ENCODE data around the gene ST3GAL2.
"Not testable (repeated sequence)": the region's sequence is repeated elsewhere in the genome, so short reads cannot be mapped to it uniquely, and the experiment has no call there.

Gene ST3GAL2

DNA sequence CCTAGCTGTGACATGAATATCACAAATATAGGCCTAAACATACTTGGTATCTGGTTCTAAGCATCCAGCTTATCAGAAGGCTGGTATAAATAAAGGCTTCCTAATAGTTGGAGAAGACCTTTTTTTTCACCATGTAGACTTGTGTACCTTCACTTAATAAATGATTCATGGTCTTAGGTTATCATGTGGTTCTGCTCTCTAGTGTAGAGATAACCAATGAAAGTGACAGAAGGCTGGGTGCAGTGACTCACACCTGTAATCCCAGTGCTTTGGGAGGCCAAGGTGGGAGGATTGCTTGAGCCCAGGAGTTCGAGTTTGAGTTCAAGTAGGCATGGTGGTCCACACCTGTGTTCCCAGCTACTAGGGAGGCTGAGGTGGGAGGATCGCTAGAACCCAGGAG lies 89.1 kb downstream of the ST3GAL2 start:
- no peak for DNase-seq (ENCODE audit: low read depth, low spot score)

GRCh38 chr16:70348991-70349390 lies 89.9 kb downstream of the ST3GAL2 start:
- Histone ChIP-seq H3K9me3 (ENCODE audit: insufficient read depth, low read length) (no peaks in the 10 kb centered on the region), H3K27me3 (ENCODE audit: insufficient read depth, insufficient read length) (no peaks in the 10 kb centered on the region), H3K4me1 (ENCODE audit: insufficient read depth, insufficient read length) (no peaks in the 10 kb centered on the region), H3K9ac (ENCODE audit: insufficient read length, low read depth) (no peak overlapping the region), H3K4me3 (ENCODE audit: insufficient read length, low read depth) (no peak overlapping the region), H3K36me3 (ENCODE audit: insufficient read depth, insufficient read length, low read length) (peaks cover 61% of the 10 kb centered on the region)
- TF ChIP-seq YY1 (IDR thresholded peaks at IDR 0.05; ENCODE audit: insufficient read depth, insufficient read length) (no peak), ZNF274 (IDR thresholded peaks at IDR 0.05; ENCODE audit: low read depth, low read length) (no peak), SUZ12 (IDR thresholded peaks at IDR 0.05; ENCODE audit: extremely low read depth, insufficient read depth, insufficient read length) (no peak)
- DNase-seq (ENCODE audit: low read depth, low spot score), result no peak

More for the DNA sequence above, 89.1 kb downstream of the ST3GAL2 start:
- Histone ChIP-seq H3K4me1 (ENCODE audit: insufficient read depth, insufficient read length) (no peaks in the 10 kb centered on the region), H3K9ac (ENCODE audit: insufficient read length, low read depth) (no peak overlapping the region), H3K9me3 (ENCODE audit: insufficient read depth, low read length) (no peaks in the 10 kb centered on the region), H3K4me3 (ENCODE audit: insufficient read length, low read depth) (no peak overlapping the region), H3K36me3 (ENCODE audit: insufficient read depth, insufficient read length, low read length) (peaks cover 63% of the 10 kb centered on the region), H3K27me3 (ENCODE audit: insufficient read depth, insufficient read length) (no peaks in the 10 kb centered on the region)
- TF ChIP-seq ZNF274 (IDR thresholded peaks at IDR 0.05; ENCODE audit: low read depth, low read length) (no peak), SUZ12 (IDR thresholded peaks at IDR 0.05; ENCODE audit: extremely low read depth, insufficient read depth, insufficient read length) (no peak), YY1 (IDR thresholded peaks at IDR 0.05; ENCODE audit: insufficient read depth, insufficient read length) (no peak)

- peak overlapping the region; percentile 97 for H3K4me3 ChIP-seq (ENCODE audit: insufficient read length, low read depth)
- H3K36me3 ChIP-seq (ENCODE audit: insufficient read depth, insufficient read length, low read length), result peaks cover 36% of the 10 kb centered on the region
- DNase-seq (ENCODE audit: low read depth, low spot score), result no peak
- no peaks in the 10 kb centered on the region for H3K9me3 ChIP-seq (ENCODE audit: insufficient read depth, low read length)
- H3K4me1 ChIP-seq (ENCODE audit: insufficient read depth, insufficient read length), result peaks cover 4% of the 10 kb centered on the region
- H3K9ac ChIP-seq (ENCODE audit: insufficient read length, low read depth), result peak overlapping the region; percentile 97
- no peaks in the 10 kb centered on the region for H3K27me3 ChIP-seq (ENCODE audit: insufficient read depth, insufficient read length)
- TF ChIP-seq YY1 (IDR thresholded peaks at IDR 0.05; ENCODE audit: insufficient read depth, insufficient read length) (no peak), SUZ12 (IDR thresholded peaks at IDR 0.05; ENCODE audit: extremely low read depth, insufficient read depth, insufficient read length) (no peak), ZNF274 (IDR thresholded peaks at IDR 0.05; ENCODE audit: low read depth, low read length) (no peak)
Measured at GRCh38 chr16:70345840-70346239, 93.1 kb downstream of the ST3GAL2 start.

DNA sequence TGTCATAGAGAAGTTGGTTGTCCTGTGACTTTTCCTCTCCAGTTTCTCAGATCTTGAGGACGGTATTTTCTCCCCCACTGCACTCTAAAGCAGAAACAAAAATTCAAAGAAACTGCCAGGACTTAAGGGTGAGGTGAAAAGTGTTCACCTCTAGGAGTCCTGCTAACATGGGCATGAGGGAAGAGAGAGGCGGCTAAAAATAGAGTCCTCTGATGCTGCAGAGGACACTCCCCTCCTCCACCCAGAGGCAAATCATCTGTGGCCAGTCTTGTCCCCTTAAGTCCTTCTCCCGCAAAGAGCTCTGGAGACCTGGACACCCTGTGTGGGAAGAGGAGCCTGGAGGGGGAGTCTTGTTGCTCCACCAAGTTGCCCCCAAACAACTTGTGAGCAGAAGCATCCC lies 96.9 kb downstream of the ST3GAL2 start:
- DNase-seq (ENCODE audit: low read depth, low spot score), result no peak
- H3K4me1 ChIP-seq (ENCODE audit: insufficient read depth, insufficient read length), result peaks cover 4% of the 10 kb centered on the region
- peaks cover 37% of the 10 kb centered on the region for H3K36me3 ChIP-seq (ENCODE audit: insufficient read depth, insufficient read length, low read length)
- H3K4me3 ChIP-seq (ENCODE audit: insufficient read length, low read depth), result no peak overlapping the region
- TF ChIP-seq SUZ12 (IDR thresholded peaks at IDR 0.05; ENCODE audit: extremely low read depth, insufficient read depth, insufficient read length), result no peak
- TF ChIP-seq YY1 (IDR thresholded peaks at IDR 0.05; ENCODE audit: insufficient read depth, insufficient read length), result no peak
- TF ChIP-seq ZNF274 (IDR thresholded peaks at IDR 0.05; ENCODE audit: low read depth, low read length), result no peak
- H3K27me3 ChIP-seq (ENCODE audit: insufficient read depth, insufficient read length), result no peaks in the 10 kb centered on the region
- H3K9me3 ChIP-seq (ENCODE audit: insufficient read depth, low read length), result no peaks in the 10 kb centered on the region
- peak overlapping the region; percentile 24 for H3K9ac ChIP-seq (ENCODE audit: insufficient read length, low read depth)

GRCh38 chr16:70341600-70341999 lies 97.3 kb downstream of the ST3GAL2 start:
- Histone ChIP-seq H3K9me3 (ENCODE audit: insufficient read depth, low read length) (no peaks in the 10 kb centered on the region), H3K36me3 (ENCODE audit: insufficient read depth, insufficient read length, low read length) (peaks cover 40% of the 10 kb centered on the region), H3K4me3 (ENCODE audit: insufficient read length, low read depth) (no peak overlapping the region), H3K27me3 (ENCODE audit: insufficient read depth, insufficient read length) (no peaks in the 10 kb centered on the region), H3K4me1 (ENCODE audit: insufficient read depth, insufficient read length) (peaks cover 4% of the 10 kb centered on the region), H3K9ac (ENCODE audit: insufficient read length, low read depth) (no peak overlapping the region)
- TF ChIP-seq YY1 (IDR thresholded peaks at IDR 0.05; ENCODE audit: insufficient read depth, insufficient read length) (no peak), ZNF274 (IDR thresholded peaks at IDR 0.05; ENCODE audit: low read depth, low read length) (no peak), SUZ12 (IDR thresholded peaks at IDR 0.05; ENCODE audit: extremely low read depth, insufficient read depth, insufficient read length) (no peak)
- no peak for DNase-seq (ENCODE audit: low read depth, low spot score)

DNA sequence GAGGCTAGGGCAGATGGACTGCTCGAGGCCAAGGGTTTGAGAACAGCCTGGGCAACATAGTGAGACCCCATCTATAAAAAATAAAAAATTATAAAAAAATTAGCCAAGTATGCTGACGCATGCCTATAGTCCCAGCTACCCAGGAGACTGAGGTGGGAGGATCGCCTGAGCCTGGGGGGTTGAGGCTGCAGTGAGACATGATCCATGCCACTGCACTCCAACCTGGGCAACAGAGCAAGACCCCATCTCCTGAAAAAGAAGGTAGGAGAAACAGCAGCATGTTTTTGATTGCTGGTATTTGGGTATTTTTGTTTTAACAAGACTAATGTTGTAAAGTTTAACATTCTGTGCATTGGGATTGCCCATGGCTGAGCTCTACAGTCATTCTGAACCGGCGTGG lies 101.1 kb downstream of the ST3GAL2 start:
- H3K9ac ChIP-seq (ENCODE audit: insufficient read length, low read depth), result no peak overlapping the region
- DNase-seq (ENCODE audit: low read depth, low spot score), result no peak
- TF ChIP-seq ZNF274 (IDR thresholded peaks at IDR 0.05; ENCODE audit: low read depth, low read length) (no peak), YY1 (IDR thresholded peaks at IDR 0.05; ENCODE audit: insufficient read depth, insufficient read length) (no peak), SUZ12 (IDR thresholded peaks at IDR 0.05; ENCODE audit: extremely low read depth, insufficient read depth, insufficient read length) (no peak)
- no peaks in the 10 kb centered on the region for H3K27me3 ChIP-seq (ENCODE audit: insufficient read depth, insufficient read length)
- H3K4me1 ChIP-seq (ENCODE audit: insufficient read depth, insufficient read length), result peaks cover 4% of the 10 kb centered on the region
- peaks cover 62% of the 10 kb centered on the region for H3K36me3 ChIP-seq (ENCODE audit: insufficient read depth, insufficient read length, low read length)
- H3K4me3 ChIP-seq (ENCODE audit: insufficient read length, low read depth), result no peak overlapping the region
- H3K9me3 ChIP-seq (ENCODE audit: insufficient read depth, low read length), result no peaks in the 10 kb centered on the region

- H3K4me3 ChIP-seq (ENCODE audit: insufficient read length, low read depth); DNase-seq (ENCODE audit: low read depth, low spot score): not testable (repeated sequence)
- peaks cover 65% of the 10 kb centered on the region for H3K36me3 ChIP-seq (ENCODE audit: insufficient read depth, insufficient read length, low read length)
Measured at GRCh38 chr16:70332728-70333127, 106.2 kb downstream of the ST3GAL2 start.

More at GRCh38 chr16:70332728-70333127, 106.2 kb downstream of the ST3GAL2 start:
- H3K9me3 ChIP-seq (ENCODE audit: insufficient read depth, low read length); H3K4me1 ChIP-seq (ENCODE audit: insufficient read depth, insufficient read length); H3K9ac ChIP-seq (ENCODE audit: insufficient read length, low read depth); H3K27me3 ChIP-seq (ENCODE audit: insufficient read depth, insufficient read length): not testable (repeated sequence)
